ENCODE measurements around the gene TMCO4.

Gene TMCO4

GRCh38 chr1:19684677-19685076, 115.0 kb downstream of the TMCO4 start:
- no peak for DNase-seq (ENCODE audit: low spot score)

GRCh38 chr1:19683351-19683750, 116.4 kb downstream of the TMCO4 start:
- no peak for DNase-seq (ENCODE audit: low spot score)

- DNase-seq (ENCODE audit: low spot score): no peak
These were observed 116.8 kb downstream of the TMCO4 start for GRCh38 chr1:19682901-19683300.

GRCh38 chr1:19682257-19682656, 117.5 kb downstream of the TMCO4 start:
- DNase-seq (ENCODE audit: low spot score): no peak

- no peak for DNase-seq (ENCODE audit: low spot score)
These were observed 119.1 kb downstream of the TMCO4 start for GRCh38 chr1:19680644-19681043.

- no peak for DNase-seq (ENCODE audit: low spot score)
These were observed 120.0 kb downstream of the TMCO4 start for GRCh38 chr1:19679691-19680090.

GRCh38 chr1:19678931-19679453, 120.7 kb downstream of the TMCO4 start:
- no peak for DNase-seq (ENCODE audit: low spot score)

GRCh38 chr1:19678493-19678892, 121.2 kb downstream of the TMCO4 start:
- no peak for DNase-seq (ENCODE audit: low spot score)

GRCh38 chr1:19676438-19676922, 123.2 kb downstream of the TMCO4 start:
- DNase-seq (ENCODE audit: low spot score): peak; percentile 72

GRCh38 chr1:19675797-19676196, 123.9 kb downstream of the TMCO4 start:
- no peak for DNase-seq (ENCODE audit: low spot score)

GRCh38 chr1:19672237-19672636, 127.5 kb downstream of the TMCO4 start:
- no peak for DNase-seq (ENCODE audit: low spot score)

GRCh38 chr1:19670787-19671186, 128.9 kb downstream of the TMCO4 start:
- DNase-seq (ENCODE audit: low spot score): no peak

- no peak for DNase-seq (ENCODE audit: low spot score)
These were observed 130.8 kb downstream of the TMCO4 start for GRCh38 chr1:19668888-19669287.

GRCh38 chr1:19665496-19666465, 133.9 kb downstream of the TMCO4 start:
- no peak for DNase-seq (ENCODE audit: low spot score)

- no peak for DNase-seq (ENCODE audit: low spot score)
These were observed 134.6 kb downstream of the TMCO4 start for GRCh38 chr1:19665186-19665495.

- DNase-seq (ENCODE audit: low spot score): no peak
These were observed 135.1 kb downstream of the TMCO4 start, which contains the start of gene HTR6 for GRCh38 chr1:19664453-19665185. TSS of gene HTR6 (plus strand) at chr1:19664875. CDS start at chr1:19665754, 879 bp downstream.

- no peak for DNase-seq (ENCODE audit: low spot score)
These were observed 137.4 kb downstream of the TMCO4 start for GRCh38 chr1:19662313-19662712.

- DNase-seq (ENCODE audit: low spot score): no peak
These were observed 137.9 kb downstream of the TMCO4 start for GRCh38 chr1:19661721-19662228.

GRCh38 chr1:19658186-19658585, 141.5 kb downstream of the TMCO4 start:
- no peak for DNase-seq (ENCODE audit: low spot score)

- no peak for DNase-seq (ENCODE audit: low spot score)
These were observed 142.2 kb downstream of the TMCO4 start for GRCh38 chr1:19657511-19657910.

GRCh38 chr1:19656780-19657466, 142.8 kb downstream of the TMCO4 start:
- no peak for DNase-seq (ENCODE audit: low spot score)

Data from COLO829 (cell line).